Liver (tissue), 3 donors: ENCODE measurements around the gene WFIKKN2.
"Not testable (repeated sequence)": the region's sequence is repeated elsewhere in the genome, so short reads cannot be mapped to it uniquely, and the experiment has no call there.

Experiments used
- CTCF ChIP-seq: fragments of 150-350 bp; IDR thresholded peaks from 2 replicates; pipeline ENCODE4 v1.5.1; 2017; ENCODE audit warnings: improper control_type of control experiment, low read depth, low read length; ENCODE audit not compliant: missing input control
- EGR1 ChIP-seq, 2 donors: IDR thresholded peaks; 2 replicates each; pipeline ENCODE4 v1.6.1; 2016 to 2018; ENCODE audit warnings: antibody characterized with exemption in 2 of 2, low read depth in 2 of 2
- GABPA ChIP-seq, 2 donors: IDR thresholded peaks in 1 of 2; conservative IDR thresholded peaks in 1 of 2; 2 replicates each; pipeline ENCODE4 v1.6.1; 2016; ENCODE audit warnings: antibody characterized with exemption in 2 of 2, mild to moderate bottlenecking in 1 of 2, moderate library complexity in 1 of 2
- HNF4A ChIP-seq, 2 donors: conservative IDR thresholded peaks; 2 replicates each; pipeline ENCODE4 v1.6.1; 2016; ENCODE audit warnings: antibody characterized with exemption in 2 of 2, mild to moderate bottlenecking in 2 of 2
- MAX ChIP-seq: IDR thresholded peaks from 2 replicates; pipeline ENCODE4 v1.6.1; 2016; ENCODE audit warnings: antibody characterized with exemption
- RAD21 ChIP-seq, 2 donors: IDR thresholded peaks; 2 replicates each; pipeline ENCODE4 v1.6.1; 2016; ENCODE audit warnings: antibody characterized with exemption in 2 of 2, mild to moderate bottlenecking in 2 of 2
- REST ChIP-seq: IDR thresholded peaks from 2 replicates; pipeline ENCODE4 v1.6.1; 2016; ENCODE audit warnings: antibody characterized with exemption, mild to moderate bottlenecking
- RXRA ChIP-seq, 2 donors: IDR thresholded peaks; 2 replicates each; pipeline ENCODE4 v1.6.1; 2017 to 2018; ENCODE audit warnings: antibody characterized with exemption in 2 of 2, mild to moderate bottlenecking in 1 of 2
- YY1 ChIP-seq: IDR thresholded peaks from 2 replicates; pipeline ENCODE4 v1.6.1; 2016; ENCODE audit warnings: antibody characterized with exemption, mild to moderate bottlenecking
- ZBTB33 ChIP-seq: IDR thresholded peaks from 2 replicates; pipeline ENCODE4 v1.6.1; 2016; ENCODE audit warnings: antibody characterized with exemption
- TF ChIP-seq, protein P1 (sequence below): IDR thresholded peaks from 2 replicates; pipeline ENCODE4 v1.6.1; 2016; ENCODE audit warnings: antibody characterized with exemption
- donor health status: healthy.
- donor health status: healthy.

GRCh38 chr17:50859727-50860126 is 24.3 kb downstream of the WFIKKN2 start:
- not testable (repeated sequence) for TF ChIP-seq CTCF; HNF4A (conservative IDR thresholded peaks at IDR 0.05); GABPA (IDR thresholded peaks at IDR 0.05 in 1 of 2, conservative IDR thresholded peaks at IDR 0.05 in 1 of 2); RXRA (IDR thresholded peaks at IDR 0.05); REST; MAX; RAD21 (IDR thresholded peaks at IDR 0.05); EGR1 (IDR thresholded peaks at IDR 0.05; ENCODE audit: low read depth in 2 of 2); ZBTB33; YY1
- TF ChIP-seq, protein P1, sequence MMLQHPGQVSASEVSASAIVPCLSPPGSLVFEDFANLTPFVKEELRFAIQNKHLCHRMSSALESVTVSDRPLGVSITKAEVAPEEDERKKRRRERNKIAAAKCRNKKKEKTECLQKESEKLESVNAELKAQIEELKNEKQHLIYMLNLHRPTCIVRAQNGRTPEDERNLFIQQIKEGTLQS = not testable (repeated sequence)
